Panc1 (cell line): ENCODE measurements around the gene GTPBP1.

ENCODE experiments used
- CTCF ChIP-seq: fragments of 450-650 bp; IDR thresholded peaks from 2 replicates; pipeline ENCODE4 v1.5.1; 2017; ENCODE audit warnings: mild to moderate bottlenecking
- POLR2AphosphoS5 ChIP-seq: IDR thresholded peaks from 2 replicates; pipeline ENCODE4 v1.6.1; 2012; ENCODE audit warnings: mild to moderate bottlenecking, low read depth, low read length, moderate library complexity
- REST ChIP-seq, 2 experiments: IDR thresholded peaks; 2 replicates each; pipeline ENCODE4 v1.6.1; 2011 to 2012; ENCODE audit warnings: low read depth in 2 of 2, control low read depth in 1 of 2, low read length in 1 of 2, mild to moderate bottlenecking in 1 of 2, moderate library complexity in 1 of 2; ENCODE audit not compliant: insufficient read depth in 1 of 2
- SIN3A ChIP-seq: IDR thresholded peaks from 2 replicates; pipeline ENCODE4 v1.6.1; 2012; ENCODE audit warnings: low read depth, mild to moderate bottlenecking, low read length, moderate library complexity, borderline replicate concordance; ENCODE audit not compliant: insufficient read depth

- TF ChIP-seq CTCF, result no peak
- no peak for TF ChIP-seq POLR2AphosphoS5
- no peak for TF ChIP-seq REST (IDR thresholded peaks at IDR 0.05; ENCODE audit: insufficient read depth in 1 of 2, low read depth in 2 of 2, low read length in 1 of 2)
- TF ChIP-seq SIN3A, result no peak
Observed at GRCh38 chr22:38657045-38657909, 48.5 kb upstream of the GTPBP1 start.
